Activated CD4-positive, CD25-positive, alpha-beta regulatory T cell (primary cell): Measurements from ENCODE around the gene PAFAH1B2.
"Not testable (repeated sequence)": the region's sequence is repeated elsewhere in the genome, so short reads cannot be mapped to it uniquely, and the experiment has no call there.

Experiments used
- DNase-seq, 4 experiments: peaks; one replicate each; lab custom pipeline; 2025; lab: John Stamatoyannopoulos, UW

PAFAH1B2 gene

GRCh38 chr11:117127171-117127901 lies 16.8 kb upstream of the PAFAH1B2 start:
- no peak for DNase-seq

- DNase-seq = no peak
Observed at GRCh38 chr11:117128289-117128688, 15.8 kb upstream of the PAFAH1B2 start.

GRCh38 chr11:117130396-117130795 lies 13.7 kb upstream of the PAFAH1B2 start:
- not testable (repeated sequence) for DNase-seq

DNA sequence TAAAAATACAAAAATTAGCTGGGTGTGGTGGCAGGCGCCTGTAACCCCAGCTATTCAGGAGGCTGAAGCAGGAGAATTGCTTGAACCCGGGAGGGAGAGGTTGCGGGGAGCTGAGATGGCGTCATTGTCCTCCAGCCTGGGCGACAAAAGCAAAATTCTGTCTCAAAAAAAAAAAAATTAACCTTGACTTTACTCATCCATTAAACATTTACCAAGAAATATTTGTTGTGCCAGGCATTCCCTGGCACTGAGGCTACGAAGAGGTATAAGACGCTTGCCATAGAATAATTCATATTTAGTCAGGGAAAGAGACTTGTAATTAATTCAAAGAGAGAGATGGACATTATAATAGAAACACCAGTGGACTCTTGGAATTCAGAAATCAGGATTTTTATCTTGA lies 13.2 kb upstream of the PAFAH1B2 start:
- no peak for DNase-seq

GRCh38 chr11:117134431-117134830 lies 9.7 kb upstream of the PAFAH1B2 start:
- no peak for DNase-seq

DNA sequence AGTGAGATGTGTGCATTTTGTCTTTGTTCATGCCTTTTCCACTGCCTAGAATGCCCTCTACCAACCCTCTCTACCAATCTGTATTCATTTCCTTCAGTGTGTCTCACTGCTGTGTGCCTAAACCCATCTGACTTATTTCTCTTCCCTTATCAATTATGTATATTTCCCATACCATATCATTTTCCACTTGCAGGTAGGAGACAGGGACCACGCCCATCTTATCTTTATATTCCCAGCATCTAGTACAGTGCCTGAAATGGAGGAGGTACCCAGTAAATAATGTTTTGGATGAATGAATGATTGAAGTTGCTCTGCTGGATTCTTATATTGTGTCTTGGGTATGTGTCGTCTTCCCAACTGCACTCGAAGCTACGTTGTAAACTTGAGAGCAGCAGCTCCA lies 9.1 kb upstream of the PAFAH1B2 start:
- DNase-seq = not testable (repeated sequence)

- DNase-seq = not testable (repeated sequence)
Observed at GRCh38 chr11:117137223-117138086, 6.6 kb upstream of the PAFAH1B2 start.

GRCh38 chr11:117143390-117143789 lies 697 bp upstream of the PAFAH1B2 start:
- DNase-seq = no peak

GRCh38 chr11:117144477-117145392 lies 648 bp downstream of the PAFAH1B2 start:
- DNase-seq = peak in 2 of 4 experiments; percentile 20 to 32

DNA sequence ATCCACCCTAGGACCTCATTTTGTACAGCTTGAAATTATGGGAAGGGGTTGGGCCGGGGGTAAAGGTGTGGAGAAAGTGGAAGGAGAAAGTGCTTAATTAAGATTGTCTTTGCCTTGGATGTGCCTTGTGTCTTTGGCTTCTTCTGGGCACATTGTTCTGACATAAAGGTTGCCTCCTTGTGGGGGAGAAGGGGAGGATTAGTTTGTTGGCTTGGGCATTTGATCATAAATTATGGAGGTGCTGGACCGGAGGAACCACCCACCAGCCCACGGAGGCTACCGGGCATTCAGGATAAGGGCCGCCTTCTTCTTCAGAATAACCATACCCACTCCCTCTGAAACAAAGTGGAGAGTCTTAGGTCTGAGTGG lies 1.3 kb downstream of the PAFAH1B2 start:
- DNase-seq = no peak

DNA sequence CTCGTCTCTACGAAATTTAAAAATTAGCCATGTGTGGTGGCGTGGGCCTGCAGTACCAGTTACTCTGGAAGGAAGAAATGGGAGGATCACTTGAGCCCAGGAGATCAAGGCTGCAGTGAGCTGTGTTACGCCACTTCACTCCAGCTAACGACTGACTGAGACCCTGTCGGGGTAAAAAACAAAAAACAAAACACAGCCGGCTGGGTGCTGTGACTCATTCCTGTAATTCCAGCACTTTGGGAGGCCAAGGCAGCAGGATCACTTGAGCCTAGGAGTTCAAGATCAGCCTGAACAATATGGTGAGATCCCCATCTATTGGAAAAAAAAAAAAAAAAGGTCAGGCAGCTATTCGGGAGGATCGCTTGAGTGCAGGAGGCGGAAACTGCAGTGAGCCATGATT lies 2.4 kb downstream of the PAFAH1B2 start:
- no peak for DNase-seq

GRCh38 chr11:117152066-117152465 lies 8.0 kb downstream of the PAFAH1B2 start:
- no peak for DNase-seq

DNA sequence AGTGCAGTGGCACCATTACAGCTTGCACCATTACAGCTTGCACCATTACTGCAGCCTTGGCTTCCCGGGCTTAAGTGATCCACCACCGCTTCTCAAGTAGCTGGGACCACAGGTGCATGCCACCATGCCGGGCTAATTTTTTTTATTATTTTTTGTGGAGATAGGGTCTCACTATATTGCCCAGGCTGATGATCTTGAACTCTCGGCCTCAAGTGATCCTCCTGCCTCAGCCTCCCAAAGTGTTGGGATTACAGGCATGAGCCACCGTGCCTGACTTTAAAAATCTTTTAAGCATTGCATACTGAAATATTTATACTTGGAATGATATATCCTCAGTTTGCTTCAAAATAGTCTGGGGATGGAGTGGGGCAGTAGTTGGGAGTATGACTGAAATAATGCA lies 10.4 kb downstream of the PAFAH1B2 start:
- no peak for DNase-seq

DNA sequence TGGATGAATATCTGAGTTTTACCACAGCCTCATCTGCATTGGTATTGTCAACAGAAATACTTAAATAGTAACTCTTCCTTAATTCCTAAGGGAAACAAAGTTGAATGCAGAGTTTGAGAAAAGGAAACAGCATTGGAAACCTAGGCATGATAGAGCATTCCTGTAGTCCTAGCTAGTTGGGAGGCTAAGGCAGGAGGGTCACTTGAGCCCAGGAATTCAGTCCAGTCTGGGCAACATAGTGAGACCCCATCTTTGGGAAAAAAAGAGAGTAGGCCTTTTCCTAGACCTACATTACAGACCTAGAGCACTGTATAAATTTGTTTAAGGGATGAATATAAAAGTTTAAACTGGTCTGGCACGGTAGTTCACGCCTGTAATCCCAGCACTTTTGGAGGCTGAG lies 13.4 kb downstream of the PAFAH1B2 start:
- DNase-seq = no peak

DNA sequence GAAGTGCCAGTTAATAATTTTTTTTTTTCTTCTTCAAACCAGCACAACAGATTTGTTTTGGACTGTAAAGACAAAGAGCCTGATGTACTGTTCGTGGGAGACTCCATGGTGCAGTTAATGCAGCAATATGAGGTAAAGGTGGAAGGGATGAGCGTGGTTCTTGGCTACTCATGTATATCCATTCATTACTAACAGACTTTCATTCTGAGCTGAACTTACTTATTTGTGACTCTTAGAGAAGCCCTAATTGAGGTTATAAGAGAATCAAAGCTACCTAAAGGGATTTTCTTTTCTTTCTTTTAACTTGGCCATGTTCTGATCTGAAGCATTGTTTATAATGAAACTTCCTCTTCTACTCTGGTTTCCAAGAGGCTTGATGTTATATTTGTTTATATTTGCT lies 15.8 kb downstream of the PAFAH1B2 start:
- DNase-seq = no peak

- no peak for DNase-seq
Observed at GRCh38 chr11:117160826-117161225, 16.7 kb downstream of the PAFAH1B2 start.

DNA sequence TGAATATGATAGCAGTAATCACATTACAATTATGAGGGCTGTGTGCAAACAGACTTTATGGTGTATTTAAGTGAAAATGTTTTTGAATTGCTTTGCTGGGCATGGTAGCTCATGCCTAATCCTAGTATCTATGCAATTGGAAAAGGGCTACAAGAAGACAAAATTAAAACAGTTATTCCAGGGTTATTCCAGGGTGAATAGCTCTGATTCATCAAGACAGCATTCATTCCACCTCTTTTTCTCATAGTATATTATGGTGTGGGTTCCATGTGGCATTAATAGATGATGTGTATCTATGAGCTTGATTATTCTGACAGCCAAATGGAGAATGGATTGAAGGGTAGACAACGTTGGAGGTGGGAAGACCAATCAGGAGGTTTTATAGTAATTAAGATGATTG lies 22.4 kb downstream of the PAFAH1B2 start:
- no peak for DNase-seq

DNA sequence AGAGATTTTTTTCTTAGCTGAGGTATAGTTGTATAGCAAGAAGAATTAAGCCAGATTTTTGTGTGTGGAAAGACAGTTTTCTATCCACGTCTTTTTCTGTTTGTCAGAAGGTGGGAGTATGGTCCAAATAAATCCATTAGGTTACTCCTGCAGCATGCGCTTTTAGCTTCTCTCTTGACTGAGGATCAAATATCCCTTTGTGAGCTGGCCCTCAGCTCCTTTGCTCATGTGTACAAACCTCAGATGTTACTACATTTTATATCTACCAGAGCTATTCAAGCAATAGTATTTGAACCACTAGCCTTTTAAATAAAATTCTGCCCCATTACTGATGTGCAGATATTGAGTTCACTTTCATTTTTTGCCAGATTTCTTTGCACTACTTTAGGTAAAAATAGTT lies 25.6 kb downstream of the PAFAH1B2 start:
- no peak for DNase-seq

- DNase-seq = no peak
Observed at GRCh38 chr11:117170210-117170609, 26.1 kb downstream of the PAFAH1B2 start.

DNA sequence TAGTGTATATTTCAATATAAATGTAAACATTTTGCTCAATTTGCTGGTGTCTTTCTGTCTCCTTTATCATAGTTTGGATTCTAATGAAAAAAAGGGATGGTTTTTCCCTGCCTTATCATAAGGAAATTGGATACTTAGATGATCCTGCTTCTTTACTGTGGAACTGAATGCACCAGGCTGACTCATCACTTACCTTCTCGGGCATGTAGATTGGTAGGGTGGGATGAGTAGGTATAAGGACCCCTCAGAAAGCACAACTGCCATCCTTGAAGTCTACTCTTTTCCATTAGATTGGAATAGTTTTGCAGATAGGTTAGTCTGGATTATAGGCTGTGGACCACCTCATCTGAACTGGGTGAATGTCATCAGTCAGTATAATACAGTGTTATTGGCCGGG lies 26.9 kb downstream of the PAFAH1B2 start:
- DNase-seq = no peak

DNA sequence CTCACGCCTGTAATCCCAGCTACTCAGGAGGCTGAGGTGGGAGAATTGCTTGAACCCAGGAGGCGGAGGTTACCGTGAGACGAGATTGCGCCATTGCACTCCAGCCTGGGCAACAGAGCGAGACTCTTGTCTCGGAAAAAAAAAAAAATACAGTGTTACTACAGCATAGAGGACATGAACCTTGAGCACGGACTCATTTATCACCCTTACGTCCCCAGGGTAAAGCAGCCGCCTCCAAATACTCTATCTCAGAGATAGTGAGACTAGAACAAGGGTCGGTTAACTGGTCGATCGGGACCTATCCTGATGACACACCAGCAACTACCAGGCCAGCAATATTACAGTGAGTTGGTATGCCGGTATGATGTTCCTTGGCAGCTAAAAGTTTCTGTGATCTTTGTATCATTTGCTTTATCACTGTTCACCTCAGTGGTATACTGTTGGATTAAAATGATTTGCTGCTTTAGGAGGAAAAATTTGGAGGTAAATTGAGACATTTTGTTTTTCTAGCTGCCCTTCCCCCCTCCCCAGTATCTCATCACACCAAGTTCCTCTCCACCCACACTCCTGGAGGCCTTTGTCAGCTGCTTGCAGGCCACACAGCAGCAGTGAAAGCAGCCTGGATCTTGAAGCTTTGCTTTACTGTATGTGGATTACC lies 27.4 kb downstream of the PAFAH1B2 start:
- DNase-seq = no peak
